GM12891 (cell line): ENCODE measurements around the gene RPS26.

Source experiments
- PAX5 ChIP-seq: IDR thresholded peaks from 2 replicates; pipeline ENCODE4 v1.6.1; 2011; ENCODE audit warnings: low read length, moderate library complexity, mild to moderate bottlenecking; ENCODE audit not compliant: insufficient read depth, severe bottlenecking
- POLR2A ChIP-seq: IDR thresholded peaks from 2 replicates; pipeline ENCODE4 v1.6.1; 2011; ENCODE audit warnings: low read depth, low read length, control low read depth
- POLR2AphosphoS5 ChIP-seq: IDR thresholded peaks from 2 replicates; pipeline ENCODE4 v1.6.1; 2011; ENCODE audit warnings: low read depth, low read length, control low read depth
- TAF1 ChIP-seq: IDR thresholded peaks from 2 replicates; pipeline ENCODE4 v1.6.1; 2011; ENCODE audit warnings: low read depth, low read length, control low read depth

DNA sequence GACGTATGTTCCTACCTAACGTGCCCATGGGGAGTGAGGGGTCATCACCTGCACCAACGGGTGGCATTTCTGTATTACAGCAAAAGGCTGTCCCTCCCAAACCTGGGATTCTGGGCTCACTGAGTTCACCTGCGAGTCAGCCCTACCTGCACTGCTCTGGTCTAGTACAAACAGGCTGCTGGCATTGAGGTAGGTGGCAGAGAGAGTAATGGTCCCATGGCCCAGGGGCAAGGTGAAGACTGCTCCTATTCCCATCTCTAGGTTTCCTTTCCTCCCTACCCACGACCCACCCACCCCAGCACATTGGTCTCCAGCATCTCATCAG is 44.2 kb upstream of the RPS26 start:
- TF ChIP-seq POLR2A (no peak), POLR2AphosphoS5 (no peak), PAX5 (no peak), TAF1 (no peak)
